Anterior cingulate cortex (tissue), 58 donors: ENCODE data around the gene ANO1.

Source experiments
- DNase-seq, 58 donors: peaks; one replicate each; lab custom pipeline; 2025; lab: John Stamatoyannopoulos, UW

The ANO1 gene

DNA sequence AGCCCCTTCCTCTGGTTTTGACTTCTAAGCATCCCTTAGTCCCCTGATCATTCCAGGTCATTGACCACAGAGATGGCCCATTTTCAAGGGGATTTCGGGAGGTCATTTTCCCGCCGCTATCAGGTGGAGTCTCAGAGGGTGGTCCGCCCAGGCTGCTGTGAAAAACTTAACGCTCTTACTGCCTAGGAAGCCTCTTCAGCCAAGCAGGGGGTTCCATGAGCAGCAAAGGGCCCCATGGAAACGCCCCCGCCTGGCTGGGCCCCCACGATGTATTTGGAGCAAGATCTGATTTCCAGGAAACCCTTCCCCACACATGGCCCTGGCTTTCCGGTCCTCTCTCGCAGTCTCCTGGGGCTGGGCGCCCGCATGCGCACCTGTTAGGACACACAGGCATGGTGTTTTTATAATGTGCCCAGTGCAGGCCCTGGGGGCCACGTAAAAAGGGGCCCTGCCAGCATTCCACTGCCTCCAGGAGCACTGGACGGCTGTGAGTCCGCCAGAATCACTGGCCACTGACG lies 32.5 kb downstream of the ANO1 start:
- no peak for DNase-seq

DNA sequence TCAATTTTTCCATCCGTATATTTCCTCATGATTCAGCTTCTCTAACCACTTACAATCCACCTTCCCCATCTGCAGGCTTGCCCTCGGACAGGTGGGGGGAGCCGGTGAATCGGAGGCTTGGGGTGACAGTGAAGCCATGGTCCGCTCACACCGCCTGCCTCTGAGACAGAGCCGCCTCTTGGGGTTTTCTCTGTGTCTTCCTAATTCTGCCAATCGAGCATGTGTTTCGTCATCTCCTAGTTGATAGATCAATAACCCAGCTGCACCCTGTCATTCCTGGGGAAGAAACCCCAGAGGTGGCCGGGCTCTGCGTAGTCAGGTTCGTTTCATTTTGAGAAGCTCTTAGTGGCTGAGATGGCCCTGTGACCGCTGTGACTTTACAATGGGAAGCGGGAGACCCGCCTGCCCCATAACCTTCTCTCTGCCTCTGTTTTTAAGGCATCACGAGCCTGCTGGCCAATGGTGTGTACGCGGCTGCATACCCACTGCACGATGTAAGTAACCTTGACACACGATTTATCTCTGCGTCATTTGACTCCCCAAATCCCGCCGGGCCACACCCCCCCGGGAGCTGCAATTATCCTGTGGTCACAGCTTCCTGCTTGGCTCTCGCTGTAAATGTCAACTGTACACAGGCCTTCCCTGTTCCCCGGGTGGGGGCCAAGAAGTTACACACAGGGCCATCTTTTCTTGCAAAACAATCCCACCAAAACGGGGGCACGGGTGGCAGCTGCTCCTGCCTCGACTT lies 33.3 kb downstream of the ANO1 start:
- no peak for DNase-seq

DNA sequence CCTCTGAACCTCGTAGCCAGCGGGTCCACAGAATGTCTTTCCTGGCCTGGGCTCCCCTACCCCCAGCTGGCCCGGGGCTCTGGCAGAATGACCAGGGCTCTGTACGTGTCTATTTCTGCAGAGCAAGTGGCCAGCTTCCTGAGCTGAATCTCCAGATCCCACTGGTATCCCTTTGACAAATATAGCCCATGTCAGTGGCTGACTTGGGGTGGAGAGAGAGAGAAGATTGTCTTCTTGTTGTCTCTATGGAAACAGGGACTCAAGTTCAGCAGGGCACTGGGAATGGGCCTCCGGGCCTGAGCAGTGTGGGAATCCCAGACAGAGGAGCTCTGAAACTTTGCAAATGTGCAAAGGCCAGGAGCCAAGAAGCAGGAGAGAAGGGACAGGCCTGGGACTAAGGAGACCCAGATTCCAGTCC lies 33.9 kb downstream of the ANO1 start:
- DNase-seq = no peak

DNA sequence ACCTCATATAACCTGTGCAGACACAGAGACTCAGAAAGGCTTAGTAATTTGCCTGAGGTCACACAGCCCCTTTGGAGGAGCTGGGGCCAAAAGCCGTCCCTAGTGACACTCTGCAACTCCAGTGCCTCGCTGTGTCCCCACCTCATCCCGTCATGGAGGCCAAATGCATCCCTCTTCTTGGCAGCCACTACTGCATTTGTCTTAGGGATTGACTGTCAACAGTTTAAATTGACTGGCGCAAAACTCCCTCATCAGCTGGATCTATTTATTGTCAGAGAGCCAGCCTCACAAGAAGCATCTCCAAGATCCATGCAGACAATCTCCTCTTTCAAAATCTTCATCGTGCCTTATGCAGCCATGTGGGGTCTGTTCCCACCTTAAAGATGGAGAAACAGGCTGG lies 35.7 kb downstream of the ANO1 start:
- no peak for DNase-seq

DNA sequence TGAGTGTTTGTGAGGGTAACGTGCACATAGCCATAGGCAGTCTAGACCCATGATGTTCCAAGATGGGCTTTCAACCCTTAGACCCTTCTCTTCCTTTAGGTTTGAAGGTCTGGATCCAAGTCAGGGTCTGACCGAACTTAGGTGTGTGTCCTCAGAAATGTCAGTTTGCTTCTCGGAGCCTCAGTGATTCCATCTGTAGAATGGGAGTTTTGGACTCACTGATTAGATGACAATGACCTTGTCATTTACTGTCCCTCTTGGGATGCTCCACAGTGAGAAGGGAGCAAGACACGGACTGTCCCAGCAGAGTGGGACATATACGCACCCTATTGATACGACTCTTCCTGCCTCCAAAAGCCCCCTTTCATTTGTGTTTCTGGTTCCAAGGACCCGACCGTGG lies 37.7 kb downstream of the ANO1 start:
- DNase-seq = no peak

DNA sequence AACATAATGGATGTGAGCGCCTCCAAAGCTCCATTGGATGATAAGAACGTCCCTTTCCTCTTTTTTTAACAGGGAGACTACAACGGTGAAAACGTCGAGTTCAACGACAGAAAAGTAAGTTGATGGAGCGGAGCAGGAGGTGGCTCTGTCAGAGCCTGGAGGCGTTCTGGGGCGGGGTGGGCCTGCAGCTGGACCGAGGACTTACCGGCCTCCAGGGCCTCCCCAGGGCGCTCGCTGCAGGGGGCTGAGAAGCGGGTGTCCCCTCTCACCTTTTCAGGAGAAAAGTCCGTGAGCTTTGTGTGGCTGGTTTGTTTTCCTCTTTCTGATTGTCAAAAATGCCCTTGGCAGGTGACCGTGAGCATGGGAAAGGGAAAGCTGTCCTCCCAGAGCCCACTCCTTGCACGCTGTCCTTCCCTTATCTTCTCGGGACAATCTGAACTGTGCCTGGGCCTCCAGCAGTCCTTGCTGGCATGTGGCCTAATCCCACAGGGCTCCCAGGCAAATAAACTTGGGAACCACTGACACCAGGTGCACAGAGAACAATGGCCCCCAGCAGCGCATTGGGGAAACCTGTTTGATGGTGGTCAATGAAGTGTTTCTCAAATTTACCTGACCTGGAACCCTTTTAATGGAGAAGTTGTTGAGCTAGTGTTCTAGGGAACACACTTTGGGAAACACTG lies 38.4 kb downstream of the ANO1 start:
- no peak for DNase-seq

DNA sequence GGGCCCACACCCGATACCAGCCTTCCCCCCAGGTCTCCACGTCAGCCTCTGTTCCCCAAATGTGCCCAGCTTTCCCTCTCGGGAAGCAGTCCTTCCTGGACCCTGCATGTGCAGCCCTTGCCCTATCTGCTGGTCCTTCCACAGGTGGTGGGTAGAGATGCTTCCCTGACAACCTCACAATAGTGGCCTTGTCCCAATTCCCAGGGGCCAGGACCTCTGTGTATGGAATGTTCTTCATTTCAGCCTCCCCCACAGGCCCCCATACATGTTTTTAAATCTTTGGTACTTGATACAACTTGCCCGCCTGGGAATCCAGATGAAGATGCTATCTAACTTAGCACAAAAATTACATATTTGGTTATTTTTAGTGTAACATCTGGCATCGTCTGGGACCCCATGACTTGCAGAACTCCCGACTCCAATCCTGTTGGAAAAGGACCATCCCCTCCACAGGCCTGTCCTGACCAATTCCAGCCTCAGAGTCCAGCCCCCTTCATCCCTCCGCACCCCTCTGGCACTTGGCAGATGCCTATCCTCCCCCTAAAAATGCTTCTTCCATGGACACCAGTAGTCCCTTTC lies 39.5 kb downstream of the ANO1 start:
- DNase-seq = no peak

DNA sequence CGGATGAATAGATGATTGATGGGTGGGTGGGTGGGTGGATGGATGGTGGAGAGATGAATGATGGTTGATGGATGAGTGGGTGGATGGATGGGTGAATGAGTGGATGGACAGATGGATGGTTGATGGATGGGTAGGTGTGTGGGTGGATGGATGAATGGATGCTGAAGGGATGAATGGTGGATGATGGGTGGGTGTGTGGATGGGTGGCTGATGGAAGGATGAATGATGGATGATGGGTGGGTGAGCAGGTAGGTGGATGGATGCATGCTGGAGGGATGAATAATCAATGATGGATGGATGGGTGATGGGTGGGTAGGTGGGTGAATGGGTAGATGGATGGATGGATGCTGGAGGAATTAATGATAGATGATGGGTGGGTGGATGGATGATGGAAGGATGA lies 40.5 kb downstream of the ANO1 start:
- no peak for DNase-seq

DNA sequence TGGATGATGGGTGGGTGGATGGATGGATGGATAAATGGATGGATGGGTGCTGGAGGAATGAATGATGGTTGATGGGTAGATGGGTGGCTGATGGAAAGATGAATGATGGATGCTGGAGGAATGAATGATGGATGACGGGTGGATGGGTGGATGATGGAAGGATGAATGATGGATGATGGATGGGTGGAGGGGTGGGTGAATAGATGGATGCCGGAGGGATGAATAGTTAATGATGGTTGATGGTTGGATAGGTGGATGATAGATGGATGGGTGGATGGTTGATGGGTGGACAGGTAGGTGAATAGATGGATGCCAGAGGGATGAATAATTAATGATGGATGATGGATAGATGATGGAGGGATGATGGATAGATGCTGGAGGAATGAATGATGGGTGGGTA lies 41.4 kb downstream of the ANO1 start:
- DNase-seq = no peak

DNA sequence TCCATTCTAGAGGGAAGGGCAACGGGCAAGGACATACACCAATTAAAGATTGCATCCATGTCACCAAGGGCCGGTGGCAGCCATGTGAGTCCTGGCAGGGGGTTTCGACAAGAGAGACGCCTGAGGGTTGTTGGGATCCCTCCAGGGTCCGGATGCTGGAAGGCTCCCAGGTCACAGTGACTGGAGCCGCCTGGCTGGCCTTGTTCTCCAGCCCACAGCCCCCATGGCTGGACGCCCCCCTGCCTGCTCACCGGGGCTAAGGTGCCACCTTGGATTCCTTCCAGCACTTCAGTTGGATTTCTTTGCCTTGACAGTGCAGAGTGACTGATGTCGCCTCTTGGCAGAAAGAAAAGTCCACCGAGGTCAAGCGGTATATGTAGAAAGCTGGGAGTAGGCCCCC lies 42.6 kb downstream of the ANO1 start:
- DNase-seq = no peak

DNA sequence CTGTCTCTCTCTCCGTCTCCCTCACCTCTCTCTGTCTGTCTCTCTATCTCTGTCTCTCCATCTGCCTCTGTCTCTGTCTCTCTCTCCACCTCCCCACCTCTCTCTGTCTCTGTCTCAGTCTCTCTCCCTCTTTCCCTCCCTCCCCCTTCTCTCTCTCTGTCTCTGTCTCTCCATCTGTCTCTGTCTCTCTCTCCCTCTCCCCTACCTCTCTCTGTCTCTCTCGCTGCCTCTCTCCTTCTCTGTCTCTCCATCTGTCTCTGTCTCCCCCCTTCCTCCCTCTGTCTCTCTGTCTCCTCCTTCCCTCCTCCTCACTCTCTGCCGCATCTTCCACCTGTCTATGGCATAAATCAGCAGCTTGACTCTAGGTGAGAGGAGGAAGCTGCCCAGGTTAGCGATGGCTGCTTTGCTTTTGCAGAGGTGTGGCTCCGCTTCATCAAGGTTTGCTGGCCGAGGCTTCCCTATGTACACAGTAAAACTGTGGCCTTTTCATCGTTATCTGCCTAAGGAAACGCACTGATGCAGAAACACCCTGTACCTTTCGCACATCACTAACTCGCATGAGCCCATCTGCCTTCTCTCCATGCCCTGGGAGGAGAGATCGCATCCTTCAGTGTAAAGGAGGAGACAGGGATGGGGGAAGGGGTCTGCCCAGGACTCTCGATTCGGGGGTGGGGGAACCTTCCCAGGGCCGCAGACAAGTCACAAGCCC lies 44.5 kb downstream of the ANO1 start:
- DNase-seq = no peak

DNA sequence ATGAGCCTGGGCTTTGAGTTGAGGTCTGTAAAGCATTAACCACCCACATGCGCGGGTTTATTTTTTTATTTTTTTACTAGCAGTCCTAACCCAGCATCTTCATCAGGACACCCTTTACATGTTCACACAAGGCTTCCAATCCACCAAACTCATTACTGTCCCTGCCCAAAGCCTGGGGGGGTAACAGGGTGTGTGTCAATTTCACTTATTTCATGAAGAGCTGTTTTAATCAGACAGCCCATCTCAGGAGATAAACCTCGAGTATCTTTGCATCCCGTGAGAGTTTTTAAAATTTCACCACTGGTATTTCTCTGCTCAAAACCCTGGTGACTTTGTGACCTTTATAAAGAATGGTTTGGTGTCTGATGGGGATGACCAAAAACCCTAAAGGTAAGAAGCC lies 45.6 kb downstream of the ANO1 start:
- DNase-seq = no peak

DNA sequence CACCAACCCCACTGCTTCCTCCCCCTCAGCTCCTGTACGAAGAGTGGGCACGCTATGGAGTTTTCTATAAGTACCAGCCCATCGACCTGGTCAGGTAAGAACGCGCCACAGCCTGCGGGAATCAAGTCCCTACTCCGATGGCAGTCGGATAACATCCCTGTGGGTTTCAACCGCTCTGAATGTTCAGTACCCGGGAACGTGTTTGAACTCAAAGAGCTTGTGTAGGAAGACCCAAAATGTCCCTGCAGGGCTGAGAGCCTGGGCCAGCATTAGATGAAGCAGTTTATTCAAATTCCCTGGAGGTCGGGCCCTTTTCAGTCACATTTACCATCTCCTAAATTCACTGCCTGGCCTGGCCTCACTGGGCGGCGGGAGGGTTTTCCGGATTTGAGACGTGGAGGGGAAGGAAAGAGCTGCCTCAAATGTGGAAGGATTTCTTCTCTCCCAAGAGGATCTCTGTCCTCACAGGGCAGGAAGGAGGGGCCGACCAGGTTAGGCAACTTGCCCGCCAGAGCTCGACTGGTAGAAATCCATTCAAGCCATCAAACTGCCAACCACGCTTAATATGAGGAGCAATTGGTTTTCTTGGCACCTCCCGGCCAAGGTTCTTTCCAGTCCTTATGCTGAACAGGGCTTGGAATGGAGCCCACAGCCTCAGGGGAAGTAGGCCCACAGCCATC lies 46.3 kb downstream of the ANO1 start:
- peak in 11 of 58 donors; percentile 5 to 56 (median 19) for DNase-seq

DNA sequence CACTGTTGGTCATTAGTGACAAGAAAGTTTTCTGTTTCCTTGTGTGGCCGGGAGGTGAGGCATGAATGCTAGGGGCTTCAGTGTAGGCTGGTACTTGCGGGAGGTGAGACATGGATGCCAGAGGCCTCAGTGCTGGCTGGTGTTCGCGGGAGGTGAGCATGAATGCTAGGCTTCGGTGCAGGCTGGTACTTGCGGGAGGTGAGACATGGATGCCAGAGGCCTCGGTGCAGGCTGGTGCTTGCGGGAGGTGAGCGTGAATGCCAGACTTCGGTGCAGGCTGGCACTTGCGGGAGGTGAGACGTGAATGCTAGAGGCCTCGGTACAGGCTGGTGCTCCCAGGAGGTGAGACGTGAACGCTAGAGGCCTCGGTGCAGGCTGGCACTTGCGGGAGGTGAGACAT lies 48.4 kb downstream of the ANO1 start:
- DNase-seq = no peak

DNA sequence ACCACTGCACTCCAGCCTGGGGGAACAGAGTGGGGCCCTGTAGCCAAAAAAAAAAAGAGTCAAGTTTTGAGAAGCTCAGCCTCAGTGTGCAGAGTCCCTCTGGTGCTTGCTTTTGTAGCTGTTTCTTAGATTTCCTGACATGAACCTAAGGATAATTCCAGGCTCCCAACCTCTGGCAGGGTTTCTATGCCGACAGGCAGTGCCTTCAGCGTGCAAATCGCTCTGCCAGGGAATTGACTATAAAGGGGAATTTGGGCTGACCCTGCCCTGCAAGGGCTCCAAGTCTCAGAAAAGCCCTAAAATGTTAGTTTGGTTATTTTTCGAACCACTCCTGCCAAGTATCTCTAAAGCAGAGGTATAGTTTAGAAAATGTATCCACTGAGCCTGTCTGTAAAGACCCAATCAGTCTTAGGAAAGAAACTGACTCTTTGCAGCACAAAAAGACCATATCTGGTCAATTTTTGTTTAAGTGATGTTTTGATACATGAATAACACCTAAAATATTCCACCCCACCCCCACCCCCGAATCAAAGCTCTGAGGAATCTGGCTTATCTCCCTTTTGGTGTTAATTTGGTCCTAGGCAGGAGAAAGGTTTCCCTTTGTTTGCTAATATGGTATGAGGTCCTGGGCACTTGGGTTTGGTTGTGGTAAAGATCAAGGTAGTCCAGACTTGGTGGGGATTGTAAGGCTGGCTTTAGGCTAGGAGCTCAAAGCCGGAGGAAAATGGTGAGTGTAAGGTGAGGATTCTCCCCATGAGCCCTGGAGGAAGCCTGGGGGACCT lies 49.7 kb downstream of the ANO1 start:
- DNase-seq = no peak

DNA sequence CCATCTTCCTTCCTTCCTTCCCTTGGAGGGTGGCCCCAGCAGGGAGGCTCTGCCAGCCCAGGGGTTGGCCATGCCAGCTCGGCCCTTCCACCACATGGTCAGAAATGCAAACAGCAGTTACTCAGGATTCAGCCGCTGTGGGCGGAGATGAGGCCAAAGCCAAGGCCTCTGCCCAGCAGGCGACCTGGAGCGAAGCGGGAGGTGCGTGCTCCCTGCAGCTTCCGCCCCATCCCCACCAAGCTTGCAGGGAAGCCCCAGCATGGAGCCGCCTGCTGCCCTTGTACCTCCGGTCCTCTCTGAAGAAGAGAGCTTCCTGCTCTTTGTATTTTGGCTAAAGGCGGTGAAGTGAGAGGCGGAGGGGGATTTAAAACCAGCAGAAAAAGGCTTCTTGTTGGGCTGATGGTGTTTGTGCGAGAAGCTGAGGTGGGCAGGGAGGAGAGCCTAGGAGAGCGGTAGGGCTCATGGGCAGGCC lies 50.4 kb downstream of the ANO1 start:
- no peak for DNase-seq

DNA sequence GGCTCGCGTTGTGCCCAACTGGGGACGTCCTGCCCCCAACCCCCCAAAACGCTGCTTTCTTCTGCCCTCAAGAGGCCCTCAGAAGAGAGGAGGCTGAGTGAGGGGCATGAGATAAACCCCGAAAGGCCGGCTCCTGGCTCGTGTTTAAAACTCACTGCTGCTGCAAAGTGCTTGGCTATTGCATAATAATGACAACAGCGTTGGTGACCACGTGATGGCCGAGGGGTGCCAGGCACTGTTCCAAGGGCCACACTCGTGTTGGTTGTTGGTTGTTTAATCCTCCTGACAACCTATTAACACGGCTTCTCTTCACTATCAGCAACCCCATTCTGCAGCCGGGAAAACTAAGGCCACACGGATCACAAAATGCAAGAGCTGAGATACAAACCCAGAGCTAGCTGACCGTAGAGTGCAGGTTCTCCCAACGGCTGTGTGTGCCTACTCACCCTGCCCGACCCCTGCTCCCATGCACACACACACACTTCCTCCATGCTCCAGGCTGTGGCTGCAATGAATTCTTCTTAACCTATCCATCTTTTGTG lies 51.0 kb downstream of the ANO1 start:
- no peak for DNase-seq

DNA sequence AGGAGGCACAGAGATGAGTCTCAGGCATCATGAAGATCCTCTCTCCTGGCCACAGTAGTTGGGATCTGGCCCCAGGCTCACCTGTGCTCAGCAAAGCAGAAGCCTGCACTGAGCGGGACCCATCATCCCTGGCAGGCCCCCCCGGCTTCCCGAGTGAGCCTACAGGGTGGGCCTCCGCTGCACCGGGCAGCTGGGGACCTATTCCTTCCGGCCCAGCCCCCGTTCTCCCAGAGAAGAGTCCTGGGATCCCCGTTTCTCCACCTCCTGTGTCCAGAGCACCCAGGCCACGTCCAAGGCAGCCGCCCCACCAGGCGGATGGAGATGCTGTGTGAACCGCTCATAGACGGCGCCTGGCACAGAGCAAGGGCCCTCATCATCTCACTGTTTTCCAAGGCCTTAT lies 52.5 kb downstream of the ANO1 start:
- DNase-seq = no peak

DNA sequence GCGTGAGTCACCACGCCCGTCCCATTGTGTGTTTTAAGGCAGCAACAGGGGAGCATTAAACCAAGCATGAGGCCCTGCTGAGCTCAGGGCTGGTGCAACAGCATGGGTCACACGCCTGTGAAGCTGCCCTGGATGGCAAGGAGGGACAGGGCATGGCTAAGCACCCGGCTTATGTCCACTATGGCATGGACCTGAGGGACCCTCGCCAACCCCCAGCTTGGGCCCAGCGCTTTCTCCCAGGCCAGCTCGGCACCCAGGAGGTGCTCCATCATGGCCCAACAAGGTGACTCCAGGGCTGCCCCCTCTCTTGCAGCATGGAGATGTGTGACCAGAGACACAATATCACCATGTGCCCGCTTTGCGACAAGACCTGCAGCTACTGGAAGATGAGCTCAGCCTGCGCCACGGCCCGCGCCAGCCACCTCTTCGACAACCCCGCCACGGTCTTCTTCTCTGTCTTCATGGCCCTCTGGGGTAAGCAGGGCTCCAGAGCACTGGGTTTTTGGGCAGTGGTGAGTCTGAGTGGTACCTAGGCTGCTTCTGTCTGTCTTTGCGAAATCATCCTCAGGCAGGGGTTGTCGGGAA lies 53.6 kb downstream of the ANO1 start:
- no peak for DNase-seq
